NT2/D1 (cell line): ENCODE results near the gene DCLK2.

Experiments used
- SUZ12 ChIP-seq: IDR thresholded peaks from 2 replicates; pipeline ENCODE4 v1.6.1; 2011; ENCODE audit not compliant: insufficient read length, insufficient read depth; ENCODE audit errors: extremely low read depth
- YY1 ChIP-seq: IDR thresholded peaks from 2 replicates; pipeline ENCODE4 v1.6.1; 2011; ENCODE audit not compliant: insufficient read length, insufficient read depth
- ZNF274 ChIP-seq: IDR thresholded peaks from 2 replicates; pipeline ENCODE4 v1.6.1; 2011; ENCODE audit warnings: mild to moderate bottlenecking, low read depth, low read length

DNA sequence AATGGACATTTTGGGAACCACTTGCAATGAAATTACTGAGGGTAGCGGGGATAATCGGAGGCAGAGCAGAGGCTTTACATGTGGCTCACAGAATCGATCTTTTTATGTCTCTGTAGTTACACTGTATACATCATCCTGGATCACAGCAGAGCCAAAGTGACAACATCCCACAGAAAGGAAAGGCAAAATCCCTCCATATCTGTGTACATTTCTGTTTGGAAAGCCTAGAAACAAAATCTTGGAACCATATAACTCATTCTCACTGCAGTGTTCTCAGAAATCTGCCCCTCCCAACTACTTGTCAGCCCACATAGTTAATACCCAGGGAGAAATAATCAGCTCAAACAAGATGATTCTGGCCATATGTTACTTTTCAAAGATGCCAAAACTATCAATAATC lies 211.6 kb downstream of the DCLK2 start:
- TF ChIP-seq ZNF274, result no peak
- no peak for TF ChIP-seq YY1
- no peak for TF ChIP-seq SUZ12
